ENCODE results near the gene CASP7.

Gene CASP7

GRCh38 chr10:113666682-113667252 is 12.9 kb upstream of the CASP7 start:
- H3K27ac ChIP-seq, result no peak overlapping the region

GRCh38 chr10:113680190-113681111 is 739 bp downstream of the CASP7 start:
- Histone ChIP-seq H3K9me3 (no peaks in the 10 kb centered on the region), H3K27ac (peak overlapping the region; percentile 19), H3K4me1 (ENCODE audit: control insufficient read depth in 1 of 2, insufficient read depth in 1 of 2, low read depth in 1 of 2, low read length in 1 of 2) (peaks cover 16% of the 10 kb centered on the region in 2 experiments), H3K36me3 (no peaks in the 10 kb centered on the region), H3K27me3 (peaks cover 17% of the 10 kb centered on the region), H3K4me3 (ENCODE audit: low read depth in 1 of 2, low read length in 1 of 2) (peak overlapping the region; percentile 75 to 77)
- TF ChIP-seq CTCF (IDR thresholded peaks at IDR 0.05), result no peak

More at GRCh38 chr10:113666682-113667252, 12.9 kb upstream of the CASP7 start:
- no peak for TF ChIP-seq CTCF (IDR thresholded peaks at IDR 0.05)
- Histone ChIP-seq H3K4me3 (ENCODE audit: low read depth in 1 of 2, low read length in 1 of 2) (no peak overlapping the region), H3K4me1 (ENCODE audit: control insufficient read depth in 1 of 2, insufficient read depth in 1 of 2, low read depth in 1 of 2, low read length in 1 of 2) (peaks cover 0 to 2% of the 10 kb centered on the region in 2 experiments), H3K36me3 (no peaks in the 10 kb centered on the region), H3K9me3 (no peaks in the 10 kb centered on the region), H3K27me3 (no peaks in the 10 kb centered on the region)

GRCh38 chr10:113681533-113682470 is 2.1 kb downstream of the CASP7 start:
- H3K36me3 ChIP-seq, result no peaks in the 10 kb centered on the region
- H3K9me3 ChIP-seq, result no peaks in the 10 kb centered on the region
- no peak overlapping the region for H3K4me3 ChIP-seq (ENCODE audit: low read depth in 1 of 2, low read length in 1 of 2)
- peaks cover 17% of the 10 kb centered on the region for H3K27me3 ChIP-seq
- no peak overlapping the region for H3K27ac ChIP-seq
- TF ChIP-seq CTCF (IDR thresholded peaks at IDR 0.05), result no peak
- peaks cover 16% of the 10 kb centered on the region in 2 experiments for H3K4me1 ChIP-seq (ENCODE audit: control insufficient read depth in 1 of 2, insufficient read depth in 1 of 2, low read depth in 1 of 2, low read length in 1 of 2)

- peaks cover 16% of the 10 kb centered on the region in 2 experiments for H3K4me1 ChIP-seq (ENCODE audit: control insufficient read depth in 1 of 2, insufficient read depth in 1 of 2, low read depth in 1 of 2, low read length in 1 of 2)
Observed at GRCh38 chr10:113683300-113683699, 3.6 kb downstream of the CASP7 start.

More at GRCh38 chr10:113683300-113683699, 3.6 kb downstream of the CASP7 start:
- peaks cover 13% of the 10 kb centered on the region for H3K27me3 ChIP-seq
- no peak for TF ChIP-seq CTCF (IDR thresholded peaks at IDR 0.05)
- no peaks in the 10 kb centered on the region for H3K9me3 ChIP-seq
- no peaks in the 10 kb centered on the region for H3K36me3 ChIP-seq
- H3K27ac ChIP-seq, result no peak overlapping the region
- no peak overlapping the region for H3K4me3 ChIP-seq (ENCODE audit: low read depth in 1 of 2, low read length in 1 of 2)

Measured in neutrophil (primary cell).